GM23338 (cell line): ENCODE measurements around the gene CD247. TPM values are rescaled to one million over a fixed set of nuclear protein-coding genes. Genes with fewer than 3 reads are reported as not detected.
A peak's percentile ranks its signal among the peaks of the same experiment; 100 is the strongest.

ENCODE experiments used
- ATAC-seq: fragments of 200-7000 bp; cut with Tn5 transposase; 3 replicates; pipeline ENCODE4 v1.9.1; 2020
- DNase-seq: peaks from one replicate; pipeline ENCODE4 v3.0.0-alpha.2; 2015; ENCODE audit warnings: low spot score
- H2AFZ ChIP-seq: fragments of 200-600 bp; sonication (generic); 2 replicates; pipeline ENCODE4 v1.8.0; 2016; ENCODE audit warnings: antibody characterized with exemption, mild to moderate bottlenecking, moderate library complexity
- H3F3A ChIP-seq: fragments of 200-600 bp; sonication (generic); replicated peaks from 2 replicates; pipeline ENCODE4 v1.8.0; 2017; ENCODE audit warnings: antibody characterized with exemption, mixed run types, low read depth
- H3K27ac ChIP-seq: fragments of 200-600 bp; sonication (generic); 2 replicates; pipeline ENCODE4 v1.6.1; 2016; ENCODE audit warnings: low read depth
- H3K27me3 ChIP-seq: fragments of 200-600 bp; sonication (generic); 2 replicates; pipeline ENCODE4 v1.8.0; 2016; ENCODE audit warnings: mild to moderate bottlenecking, mixed run types, moderate library complexity; ENCODE audit not compliant: insufficient read depth
- H3K36me3 ChIP-seq: fragments of 200-600 bp; sonication (generic); 2 replicates; pipeline ENCODE4 v1.8.0; 2016; ENCODE audit warnings: mild to moderate bottlenecking; ENCODE audit not compliant: insufficient read depth
- H3K4me1 ChIP-seq: fragments of 200-600 bp; sonication (generic); 2 replicates; pipeline ENCODE4 v1.8.0; 2016; ENCODE audit warnings: mild to moderate bottlenecking, moderate library complexity; ENCODE audit not compliant: insufficient read depth
- H3K4me2 ChIP-seq: fragments of 200-600 bp; sonication (generic); 2 replicates; pipeline ENCODE4 v1.7.1; 2017; ENCODE audit warnings: mixed run types
- H3K4me3 ChIP-seq: fragments of 200-600 bp; sonication (generic); 2 replicates; pipeline ENCODE4 v1.6.1; 2016; ENCODE audit warnings: mixed run types
- H3K79me2 ChIP-seq: fragments of 200-600 bp; sonication (generic); replicated peaks from 2 replicates; pipeline ENCODE4 v1.8.0; 2017; ENCODE audit warnings: mild to moderate bottlenecking; ENCODE audit not compliant: insufficient read depth
- H3K9me2 ChIP-seq: fragments of 200-600 bp; sonication (generic); 2 replicates; pipeline ENCODE4 v1.8.0; 2017; ENCODE audit not compliant: insufficient read depth
- H4K20me1 ChIP-seq: fragments of 200-600 bp; sonication (generic); replicated peaks from 2 replicates; pipeline ENCODE4 v1.8.0; 2017; ENCODE audit warnings: mild to moderate bottlenecking; ENCODE audit not compliant: insufficient read depth
- H3K27ac Mint-ChIP-seq: 2 replicates; pipeline ENCODE4 v1.8.0; 2020; ENCODE audit warnings: inconsistent platforms, mild to moderate bottlenecking, moderate library complexity, mixed read lengths
- H3K27me3 Mint-ChIP-seq: 3 replicates; pipeline ENCODE4 v1.8.0; 2022; ENCODE audit warnings: low read depth, mild to moderate bottlenecking, moderate library complexity, mixed read lengths, inconsistent platforms; ENCODE audit not compliant: insufficient read depth, poor library complexity
- H3K36me3 Mint-ChIP-seq: 3 replicates; pipeline ENCODE4 v1.8.0; 2021; ENCODE audit warnings: low read depth, mild to moderate bottlenecking, inconsistent platforms, moderate library complexity, mixed read lengths
- H3K4me1 Mint-ChIP-seq: 3 replicates; pipeline ENCODE4 v1.8.0; 2020; ENCODE audit warnings: mild to moderate bottlenecking, inconsistent platforms, mixed read lengths
- H3K4me3 Mint-ChIP-seq: 3 replicates; pipeline ENCODE4 v1.8.0; 2021; ENCODE audit warnings: moderate library complexity, mild to moderate bottlenecking, inconsistent platforms, mixed read lengths
- H3K9me3 Mint-ChIP-seq: 3 replicates; pipeline ENCODE4 v1.8.0; 2020; ENCODE audit warnings: moderate library complexity, mild to moderate bottlenecking, inconsistent platforms, mixed read lengths
- CREB1 ChIP-seq: fragments of 250-450 bp; sonication (Bioruptor Pico); IDR thresholded peaks from 2 replicates; pipeline ENCODE4 v1.5.0; 2020; ENCODE audit warnings: low read depth, mild to moderate bottlenecking, moderate library complexity
- CTCF ChIP-seq, 2 experiments: fragments of 200-600 bp in 1 of 2; sonication (generic) in 1 of 2; conservative IDR thresholded peaks; 2 replicates each; pipeline versions ENCODE4 v1.5.1 to v1.6.1; 2016 to 2017; ENCODE audit warnings: antibody characterized with exemption in 2 of 2, low read depth in 2 of 2, mild to moderate bottlenecking in 2 of 2, moderate library complexity in 1 of 2
- EZH2 ChIP-seq: fragments of 200-600 bp; sonication (generic); IDR thresholded peaks from one replicate; pipeline ENCODE4 v1.8.0; 2017; ENCODE audit warnings: antibody characterized with exemption, mild to moderate bottlenecking, low read depth; ENCODE audit not compliant: unreplicated experiment
- EZH2phosphoT487 ChIP-seq: fragments of 200-600 bp; sonication (generic); IDR thresholded peaks from one replicate; pipeline ENCODE4 v1.8.1; 2018; ENCODE audit warnings: antibody characterized with exemption; ENCODE audit not compliant: unreplicated experiment
- JUNB ChIP-seq: IDR thresholded peaks from one replicate; pipeline ENCODE4 v1.6.1; 2016; ENCODE audit warnings: antibody characterized with exemption; ENCODE audit not compliant: unreplicated experiment
- NANOG ChIP-seq: IDR thresholded peaks from 2 replicates; pipeline ENCODE4 v1.6.1; 2016; ENCODE audit warnings: antibody characterized with exemption, borderline replicate concordance
- POLR2AphosphoS5 ChIP-seq: IDR thresholded peaks from 2 replicates; pipeline ENCODE4 v1.6.1; 2016; ENCODE audit warnings: antibody characterized with exemption, low read depth
- REST ChIP-seq: IDR thresholded peaks from one replicate; pipeline ENCODE4 v1.6.1; 2018; ENCODE audit warnings: antibody characterized with exemption; ENCODE audit not compliant: unreplicated experiment
- STAT1 ChIP-seq: IDR thresholded peaks from one replicate; pipeline ENCODE4 v1.6.1; 2016; ENCODE audit warnings: antibody characterized with exemption; ENCODE audit not compliant: unreplicated experiment
- ZNF114 ChIP-seq: fragments of 250-450 bp; sonication (Bioruptor Pico); IDR thresholded peaks from 2 replicates; pipeline ENCODE4 v1.5.0; 2020; ENCODE audit warnings: mild to moderate bottlenecking, moderate library complexity
- ZNF331 ChIP-seq: fragments of 250-450 bp; sonication (Bioruptor Pico); IDR thresholded peaks from 2 replicates; pipeline ENCODE4 v1.5.0; 2020; ENCODE audit warnings: low read depth, mild to moderate bottlenecking, moderate library complexity
- ZNF462 ChIP-seq: fragments of 250-450 bp; sonication (Bioruptor Pico); IDR thresholded peaks from 2 replicates; pipeline ENCODE4 v1.5.0; 2020; ENCODE audit warnings: mild to moderate bottlenecking, moderate library complexity
- polyA plus RNA-seq: library from polyadenylated mRNA; unstranded; fragments of >200 nt; fragmentation: Nextera tagmentation; extraction: Ambion mirVana; gene quantifications from 2 replicates; pipeline ENCODE4 v1.2.1, GENCODE V29; 2016
- total RNA-seq: library from RNA; depleted of rRNA; stranded (reverse); fragments of >200 nt; shearing (Covaris generic); gene quantifications from 2 replicates; pipeline ENCODE4 v1.2.3, GENCODE V29; 2014
- TF ChIP-seq, protein P1 (sequence below): IDR thresholded peaks from 2 replicates; pipeline ENCODE4 v1.6.1; 2016; ENCODE audit warnings: antibody characterized with exemption

CD247 gene
- total and polyA plus RNA-seq, 2 experiments from 2014 or later = 1.2 to 1.4 TPM

DNA sequence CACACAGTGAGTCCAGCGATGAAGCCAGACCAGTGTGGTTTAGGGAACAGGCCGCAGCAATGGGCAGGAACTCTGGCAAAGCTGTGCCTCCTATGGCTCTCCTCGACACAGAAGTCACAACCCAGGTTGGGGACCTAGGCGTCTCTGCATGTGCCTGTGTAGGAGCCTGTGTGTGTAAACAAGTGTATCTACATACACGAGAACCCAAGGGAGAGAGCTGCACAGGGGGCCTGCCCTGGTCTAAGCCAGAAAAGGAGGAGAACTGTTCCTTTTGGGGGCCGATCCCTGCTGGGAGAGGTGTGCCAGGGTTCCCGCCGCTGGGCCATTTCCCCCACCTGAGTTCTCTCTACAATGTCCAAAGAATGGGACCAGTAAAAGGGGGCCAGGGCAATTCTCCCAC is 56.0 kb downstream of the CD247 start (continued):
- TF ChIP-seq REST (no peak), ZNF114 (no peak)

DNA sequence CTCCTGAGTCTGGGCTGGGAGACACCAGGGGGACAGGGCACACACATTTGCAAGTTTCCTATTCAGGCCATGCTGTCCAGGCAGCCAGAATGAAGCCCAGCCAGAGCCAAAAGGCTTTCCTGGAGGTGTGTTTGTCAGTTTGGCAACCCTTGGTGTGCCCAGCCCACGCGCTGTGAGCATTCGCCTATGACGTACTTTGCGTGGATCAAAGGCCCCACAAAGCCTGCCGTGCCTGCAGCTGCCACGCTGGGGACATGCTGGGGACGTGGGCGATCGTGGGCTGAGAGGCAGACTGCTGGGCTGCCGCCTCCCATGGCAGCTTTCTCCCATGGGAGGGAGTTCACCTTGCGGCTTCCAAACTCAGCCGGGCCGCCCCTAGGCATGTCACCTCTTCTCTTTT is 57.5 kb downstream of the CD247 start:
- H3K4me3 ChIP-seq = no peak overlapping the region
- 0 out of 2 replicates have a peak, but pooled peaks cover 2% of the 10 kb centered on the region for H3F3A ChIP-seq
- no peaks in the 10 kb centered on the region for H3K79me2 ChIP-seq
- no peaks in the 10 kb centered on the region for H3K36me3 ChIP-seq
- ATAC-seq (no peak), DNase-seq (no peak)
- no peaks in the 10 kb centered on the region for H3K9me2 ChIP-seq
- H3K9me3 Mint-ChIP-seq = no peaks in the 10 kb centered on the region
- H3K4me3 Mint-ChIP-seq = no peak overlapping the region
- peaks cover 23% of the 10 kb centered on the region for H3K27me3 ChIP-seq
- no peaks in the 10 kb centered on the region for H3K36me3 Mint-ChIP-seq
- H4K20me1 ChIP-seq = no peaks in the 10 kb centered on the region
- peaks cover 23% of the 10 kb centered on the region for H3K27me3 Mint-ChIP-seq
- no peak overlapping the region for H3K27ac ChIP-seq
- H2AFZ ChIP-seq = 0 out of 2 replicates have a peak overlapping the region, but pooled peaks have one; percentile 14
- no peak overlapping the region for H3K4me2 ChIP-seq
- H3K4me1 ChIP-seq = peaks cover 9% of the 10 kb centered on the region; the same call in 1 of the 2 replicates
- peaks cover 41% of the 10 kb centered on the region for H3K4me1 Mint-ChIP-seq
- H3K27ac Mint-ChIP-seq = no peak overlapping the region
- TF ChIP-seq EZH2phosphoT487 (no peak), CREB1 (no peak), JUNB (no peak), CTCF (conservative IDR thresholded peaks at IDR 0.05; ENCODE audit: low read depth in 2 of 2) (no peak), ZNF331 (CRISPR knock-in tag) (no peak), STAT1 (no peak), POLR2AphosphoS5 (no peak), NANOG (no peak), ZNF114 (no peak), ZNF462 (CRISPR knock-in tag) (no peak), EZH2 (no peak)
- TF ChIP-seq, protein P1, sequence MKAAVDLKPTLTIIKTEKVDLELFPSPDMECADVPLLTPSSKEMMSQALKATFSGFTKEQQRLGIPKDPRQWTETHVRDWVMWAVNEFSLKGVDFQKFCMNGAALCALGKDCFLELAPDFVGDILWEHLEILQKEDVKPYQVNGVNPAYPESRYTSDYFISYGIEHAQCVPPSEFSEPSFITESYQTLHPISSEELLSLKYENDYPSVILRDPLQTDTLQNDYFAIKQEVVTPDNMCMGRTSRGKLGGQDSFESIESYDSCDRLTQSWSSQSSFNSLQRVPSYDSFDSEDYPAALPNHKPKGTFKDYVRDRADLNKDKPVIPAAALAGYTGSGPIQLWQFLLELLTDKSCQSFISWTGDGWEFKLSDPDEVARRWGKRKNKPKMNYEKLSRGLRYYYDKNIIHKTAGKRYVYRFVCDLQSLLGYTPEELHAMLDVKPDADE = no peak
